Testis (tissue), 2 donors: ENCODE measurements around the gene STIM1.

Experiments
- CTCF ChIP-seq, 3 experiments: fragments of 450-650 bp in 2 of 3; fragments of 200-600 bp in 1 of 3; sonication (generic) in 1 of 3; IDR thresholded peaks; one replicate each; pipeline ENCODE4 v1.5.1; 2016 to 2019; ENCODE audit warnings: antibody characterized with exemption in 3 of 3, mild to moderate bottlenecking in 2 of 3, moderate library complexity in 1 of 3
- POLR2A ChIP-seq: fragments of 450-650 bp; IDR thresholded peaks from one replicate; pipeline ENCODE4 v1.6.1; 2017; ENCODE audit warnings: antibody characterized with exemption, mild to moderate bottlenecking, moderate library complexity

GRCh38 chr11:3823303-3823702, 32.2 kb upstream of the STIM1 start:
- TF ChIP-seq POLR2A, result no peak
- no peak for TF ChIP-seq CTCF (IDR thresholded peaks at IDR 0.05)
